SK-N-SH (cell line): Measurements from ENCODE around the gene SLC9A5. TPM values are rescaled to one million over a fixed set of nuclear protein-coding genes. Genes with fewer than 3 reads are reported as not detected.

Experiments
- CTCF ChIA-PET: fragments of 300-600, 350-600 bp; formaldehyde crosslinking; extraction: SDS; loops from one replicate; lab custom pipeline; 2021; lab: Yijun Ruan, JAX
- POLR2A ChIA-PET: fragments of 350-600 bp; sonication (Branson Sonifier 250); formaldehyde crosslinking; extraction: SDS; loops from one replicate; lab custom pipeline; 2020; ENCODE audit warnings: antibody characterized with exemption, inconsistent platforms; lab: Yijun Ruan, JAX
- DNase-seq: peaks from one replicate; pipeline ENCODE4 v3.0.0; 2012
- H2AFZ ChIP-seq: fragments of 200-600 bp; sonication (generic); 2 replicates; pipeline ENCODE4 v1.8.1; 2016; ENCODE audit warnings: antibody characterized with exemption, mild to moderate bottlenecking, low read depth
- H3F3A ChIP-seq: fragments of 200-600 bp; sonication (generic); replicated peaks from 2 replicates; pipeline ENCODE3; 2016; ENCODE audit warnings: antibody characterized with exemption, mild to moderate bottlenecking; ENCODE audit not compliant: insufficient read depth
- H3K27ac ChIP-seq, 2 experiments: fragments of 200-500 bp in 1 of 2; fragments of 200-600 bp in 1 of 2; sonication (Bioruptor generic) in 1 of 2; sonication (generic), shearing (Covaris generic) in 1 of 2; 2 replicates each; pipeline versions ENCODE4 v1.5.1 to v1.6.1; 2014 to 2016; ENCODE audit warnings: low read depth in 2 of 2, inconsistent platforms in 1 of 2, low read length in 1 of 2, mild to moderate bottlenecking in 1 of 2, mixed read lengths in 1 of 2
- H3K27me3 ChIP-seq: fragments of 200-600 bp; sonication (generic), shearing (Covaris generic); 2 replicates; pipeline ENCODE4 v1.6.1; 2016; ENCODE audit warnings: mixed run types; ENCODE audit not compliant: insufficient read depth
- H3K36me3 ChIP-seq, 2 experiments: fragments of 200-500 bp in 1 of 2; fragments of 200-600 bp in 1 of 2; sonication (Bioruptor generic) in 1 of 2; sonication (generic) in 1 of 2; replicated peaks in 1 of 2; 2 replicates each; pipeline versions ENCODE3 to v1.5.1; 2014 to 2016; ENCODE audit warnings: low read length in 1 of 2, mild to moderate bottlenecking in 1 of 2; ENCODE audit not compliant: insufficient read depth in 2 of 2, control insufficient read depth in 1 of 2
- H3K4me1 ChIP-seq, 2 experiments: fragments of 200-500 bp in 1 of 2; fragments of 200-600 bp in 1 of 2; sonication (Bioruptor generic) in 1 of 2; sonication (generic), shearing (Covaris generic) in 1 of 2; 2 replicates each; pipeline versions ENCODE4 v1.5.1 to v1.6.1; 2014 to 2016; ENCODE audit warnings: low read depth in 1 of 2, low read length in 1 of 2, mixed run types in 1 of 2; ENCODE audit not compliant: insufficient read depth in 2 of 2, control insufficient read depth in 1 of 2
- H3K4me2 ChIP-seq: fragments of 200-600 bp; sonication (generic), shearing (Covaris generic); 2 replicates; pipeline ENCODE4 v1.6.1; 2017; ENCODE audit warnings: mixed run types
- H3K4me3 ChIP-seq, 2 experiments: fragments of 200-500 bp in 1 of 2; fragments of 200-600 bp in 1 of 2; sonication (Bioruptor generic) in 1 of 2; sonication (generic), shearing (Covaris generic) in 1 of 2; 2 replicates each; pipeline versions ENCODE4 v1.5.1 to v1.8.1; 2014 to 2016; ENCODE audit warnings: low read depth in 2 of 2, inconsistent platforms in 1 of 2, low read length in 1 of 2, mild to moderate bottlenecking in 1 of 2, mixed read lengths in 1 of 2, moderate library complexity in 1 of 2
- H3K79me2 ChIP-seq: fragments of 200-600 bp; sonication (generic); 2 replicates; pipeline ENCODE4 v1.8.1; 2017; ENCODE audit warnings: mild to moderate bottlenecking; ENCODE audit not compliant: insufficient read depth
- H3K9ac ChIP-seq: fragments of 200-600 bp; sonication (generic); 2 replicates; pipeline ENCODE4 v1.6.1; 2017; ENCODE audit warnings: mixed run types
- H3K9me2 ChIP-seq: fragments of 200-600 bp; sonication (generic); 2 replicates; pipeline ENCODE4 v1.6.1; 2017; ENCODE audit warnings: mixed run types
- H3K9me3 ChIP-seq: fragments of 200-600 bp; sonication (generic); 2 replicates; pipeline ENCODE4 v1.6.1; 2017; ENCODE audit warnings: mixed run types, mild to moderate bottlenecking, moderate library complexity
- H4K20me1 ChIP-seq: fragments of 200-600 bp; sonication (generic); 2 replicates; pipeline ENCODE4 v1.6.1; 2017; ENCODE audit warnings: mild to moderate bottlenecking, mixed run types; ENCODE audit not compliant: insufficient read depth
- ELF1 ChIP-seq: IDR thresholded peaks from 2 replicates; pipeline ENCODE4 v1.4.0; 2012
- RFX5 ChIP-seq: IDR thresholded peaks from 2 replicates; pipeline ENCODE4 v1.6.1; 2012; ENCODE audit warnings: mild to moderate bottlenecking, improper control_type of control experiment, low read length
- RXRA ChIP-seq: IDR thresholded peaks from 2 replicates; pipeline ENCODE4 v1.4.0; 2012; ENCODE audit warnings: low read depth, mild to moderate bottlenecking, borderline replicate concordance
- SIN3A ChIP-seq: IDR thresholded peaks from 2 replicates; pipeline ENCODE4 v1.6.1; 2012; ENCODE audit warnings: low read depth, mild to moderate bottlenecking, low read length, moderate library complexity, borderline replicate concordance
- TAF1 ChIP-seq: IDR thresholded peaks from 2 replicates; pipeline ENCODE4 v1.6.1; 2012; ENCODE audit warnings: low read depth, mild to moderate bottlenecking, low read length, moderate library complexity, borderline replicate concordance
- polyA plus RNA-seq, 3 experiments: library from polyadenylated mRNA; depleted of rRNA; stranded (reverse); fragments of >200 nt; gene quantifications; 2 replicates each; pipeline ENCODE4 v1.2.3, GENCODE V29; 2012
- small RNA-seq, 7 experiments: library from RNA; depleted of rRNA; stranded (forward); fragments of <200 nt; gene quantifications; one replicate each; pipeline ENCODE3, GENCODE V24; 2012

SLC9A5 gene
- polyA plus RNA-seq, 1 of the 3 experiments (the other 2 are of a cell fraction): 4.1 TPM

- no peak overlapping the region for H3K4me2 ChIP-seq
- POLR2A ChIA-PET: no interaction called here
- H3K9me2 ChIP-seq: no peaks in the 10 kb centered on the region
- H4K20me1 ChIP-seq: no peaks in the 10 kb centered on the region
- no peaks in the 10 kb centered on the region for H3K27me3 ChIP-seq
- no peak overlapping the region for H3K9ac ChIP-seq
- no peaks in the 10 kb centered on the region for H3K36me3 ChIP-seq
- H3K79me2 ChIP-seq: no peaks in the 10 kb centered on the region
- H3K9me3 ChIP-seq: no peaks in the 10 kb centered on the region
- no peak overlapping the region for H3K27ac ChIP-seq
- DNase-seq: no peak
- CTCF ChIA-PET: interaction anchor here (1.4 to 1.7 kb wide), 2 partner anchors 8 to 487 kb away, joined by 3 to 4 read pairs; partner anchors contain the start of genes KCTD19, LRRC36 and NAE1
- H3K4me1 ChIP-seq: 0 out of 4 replicates have a peak, but pooled peaks cover 0 to under 1% of the 10 kb centered on the region in 2 experiments
- H2AFZ ChIP-seq: no peak overlapping the region
- no peaks in the 10 kb centered on the region for H3F3A ChIP-seq
- TF ChIP-seq ELF1 (no peak), SIN3A (no peak), TAF1 (no peak), RXRA (no peak), RFX5 (no peak)
- TF ChIP-seq, all 33 proteins: peak for 0
- H3K4me3 ChIP-seq: no peak overlapping the region
These were observed 69.1 kb downstream of the SLC9A5 start for GRCh38 chr16:67317853-67318252.

Small RNAs within 50 kb of the gene (small RNA-seq; reads per million reads assigned to genes)
- 2.3 to 24.2 (median 10.5) reads per million in 7 experiments for gene MIR328

Other genes starting within 250 kb of the SLC9A5 start
- 38.8 and 40.1 TPM in 2 replicates for gene CBFB, start 219.8 kb upstream of the SLC9A5 start, polyA plus RNA-seq (2012; rRNA removed)
- gene PHAF1, start 139.0 kb upstream of the SLC9A5 start, polyA plus RNA-seq (2012; rRNA removed): 17.3 and 22.6 TPM in 2 replicates
- gene B3GNT9, start 98.0 kb upstream of the SLC9A5 start, polyA plus RNA-seq (2012; rRNA removed): 9.8 and 9.9 TPM in 2 replicates
- gene TRADD, start 89.1 kb upstream of the SLC9A5 start, polyA plus RNA-seq (2012; rRNA removed): 27.7 and 28.5 TPM in 2 replicates
- 17.8 and 21.8 TPM in 2 replicates for gene FBXL8, start 89.0 kb upstream of the SLC9A5 start, polyA plus RNA-seq (2012; rRNA removed)
- 33.4 and 44.4 TPM in 2 replicates for gene HSF4, start 84.2 kb upstream of the SLC9A5 start, polyA plus RNA-seq (2012; rRNA removed)
- 34.1 and 38.7 TPM in 2 replicates for gene NOL3, start 78.4 kb upstream of the SLC9A5 start, polyA plus RNA-seq (2012; rRNA removed)
- 68.5 and 83.5 TPM in 2 replicates for gene MATCAP1, start 65.0 kb upstream of the SLC9A5 start, polyA plus RNA-seq (2012; rRNA removed)
- 0.46 and 0.83 TPM in 2 replicates for gene EXOC3L1, start 58.8 kb upstream of the SLC9A5 start, polyA plus RNA-seq (2012; rRNA removed)
- 168 and 210 TPM in 2 replicates for gene E2F4, start 56.8 kb upstream of the SLC9A5 start, polyA plus RNA-seq (2012; rRNA removed)
- gene ELMO3, start 49.8 kb upstream of the SLC9A5 start, polyA plus RNA-seq (2012; rRNA removed): 2.3 and 3.1 TPM in 2 replicates
- gene TMEM208, start 21.8 kb upstream of the SLC9A5 start, polyA plus RNA-seq (2012; rRNA removed): 98.2 and 130 TPM in 2 replicates
- gene FHOD1, start 1.5 kb upstream of the SLC9A5 start, polyA plus RNA-seq (2012; rRNA removed): 53.2 and 70.9 TPM in 2 replicates
- 65.5 and 87.0 TPM in 2 replicates for gene PLEKHG4, start 30.6 kb downstream of the SLC9A5 start, polyA plus RNA-seq (2012; rRNA removed)
- gene KCTD19, start 77.8 kb downstream of the SLC9A5 start, polyA plus RNA-seq (2012; rRNA removed): 1.8 and 1.9 TPM in 2 replicates
- gene LRRC36, start 77.8 kb downstream of the SLC9A5 start, polyA plus RNA-seq (2012; rRNA removed): 0.78 and 0.92 TPM in 2 replicates
- 33.5 and 36.2 TPM in 2 replicates for gene TPPP3, start 144.5 kb downstream of the SLC9A5 start, polyA plus RNA-seq (2012; rRNA removed)
- 14.2 and 15.8 TPM in 2 replicates for gene ZDHHC1, start 167.5 kb downstream of the SLC9A5 start, polyA plus RNA-seq (2012; rRNA removed)
- gene HSD11B2, start 182.1 kb downstream of the SLC9A5 start, polyA plus RNA-seq (2012; rRNA removed): 0.19 and 0.23 TPM in 2 replicates
- 111 and 135 TPM in 2 replicates for gene ATP6V0D1, start 232.2 kb downstream of the SLC9A5 start, polyA plus RNA-seq (2012; rRNA removed)
- not detected in 2 replicates for gene AGRP, start 234.6 kb downstream of the SLC9A5 start, polyA plus RNA-seq (2012; rRNA removed)